Right atrium auricular region (tissue), 2 donors: ENCODE results near the gene CAND2. TPM values are rescaled to one million over a fixed set of nuclear protein-coding genes. Genes with fewer than 3 reads are reported as not detected.
A peak's percentile ranks its signal among the peaks of the same experiment; 100 is the strongest.

Experiments
- DNase-seq: peaks from one replicate; pipeline ENCODE4 v3.0.0-alpha.2; 2019; ENCODE audit warnings: low spot score
- H3K27ac ChIP-seq, 2 donors: fragments of 200-600 bp; sonication (generic); 1 replicate in 1 of 2; 2 replicates in 1 of 2; pipeline ENCODE4 v1.5.1; 2016 to 2019
- H3K27me3 ChIP-seq, 2 donors: fragments of 200-600 bp; sonication (generic); one replicate each; pipeline versions ENCODE4 v1.5.1 to v1.6.0; 2017 to 2019
- H3K36me3 ChIP-seq: fragments of 200-600 bp; sonication (generic); one replicate; pipeline ENCODE4 v1.5.1; 2016
- H3K4me1 ChIP-seq, 2 donors: fragments of 200-600 bp; sonication (generic); one replicate each; pipeline versions ENCODE4 v1.5.1 to v1.6.0; 2017 to 2019
- H3K4me3 ChIP-seq, 2 donors: fragments of 200-600 bp; sonication (generic); 1 replicate in 1 of 2; 2 replicates in 1 of 2; pipeline ENCODE4 v1.5.1; 2017 to 2019; ENCODE audit warnings: mild to moderate bottlenecking in 1 of 2, moderate library complexity in 1 of 2
- H3K9me3 ChIP-seq, 2 donors: fragments of 200-600 bp; sonication (generic); one replicate each; pipeline ENCODE4 v1.5.1; 2019
- total RNA-seq, 2 donors: library from RNA; depleted of rRNA; stranded (reverse); fragments of >200 nt; gene quantifications; one replicate each; pipeline ENCODE4 v1.1.0, GENCODE V29; 2016
- TF ChIP-seq, protein P1 (sequence below), 2 donors: fragments of 200-600 bp; sonication (generic); IDR thresholded peaks; one replicate each; pipeline ENCODE4 v1.5.1; 2019; ENCODE audit warnings: antibody characterized with exemption in 2 of 2

Gene CAND2
- total RNA-seq, 2 donors from 2014 or later: 45.2 to 77.4 TPM

DNA sequence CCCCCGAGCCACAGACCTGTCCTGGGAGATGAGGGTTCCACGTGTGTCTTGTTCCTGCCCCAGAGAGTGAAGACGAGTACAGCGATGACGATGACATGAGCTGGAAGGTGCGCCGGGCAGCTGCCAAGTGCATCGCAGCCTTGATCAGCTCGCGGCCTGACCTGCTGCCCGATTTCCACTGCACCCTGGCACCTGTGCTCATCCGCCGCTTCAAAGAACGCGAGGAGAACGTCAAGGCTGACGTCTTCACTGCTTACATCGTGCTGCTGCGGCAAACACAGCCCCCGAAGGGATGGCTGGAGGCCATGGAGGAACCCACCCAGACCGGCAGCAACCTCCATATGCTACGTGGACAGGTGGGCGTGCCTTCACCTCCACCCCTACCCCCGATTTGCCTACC lies 18.6 kb downstream of the CAND2 start:
- TF ChIP-seq, protein P1, sequence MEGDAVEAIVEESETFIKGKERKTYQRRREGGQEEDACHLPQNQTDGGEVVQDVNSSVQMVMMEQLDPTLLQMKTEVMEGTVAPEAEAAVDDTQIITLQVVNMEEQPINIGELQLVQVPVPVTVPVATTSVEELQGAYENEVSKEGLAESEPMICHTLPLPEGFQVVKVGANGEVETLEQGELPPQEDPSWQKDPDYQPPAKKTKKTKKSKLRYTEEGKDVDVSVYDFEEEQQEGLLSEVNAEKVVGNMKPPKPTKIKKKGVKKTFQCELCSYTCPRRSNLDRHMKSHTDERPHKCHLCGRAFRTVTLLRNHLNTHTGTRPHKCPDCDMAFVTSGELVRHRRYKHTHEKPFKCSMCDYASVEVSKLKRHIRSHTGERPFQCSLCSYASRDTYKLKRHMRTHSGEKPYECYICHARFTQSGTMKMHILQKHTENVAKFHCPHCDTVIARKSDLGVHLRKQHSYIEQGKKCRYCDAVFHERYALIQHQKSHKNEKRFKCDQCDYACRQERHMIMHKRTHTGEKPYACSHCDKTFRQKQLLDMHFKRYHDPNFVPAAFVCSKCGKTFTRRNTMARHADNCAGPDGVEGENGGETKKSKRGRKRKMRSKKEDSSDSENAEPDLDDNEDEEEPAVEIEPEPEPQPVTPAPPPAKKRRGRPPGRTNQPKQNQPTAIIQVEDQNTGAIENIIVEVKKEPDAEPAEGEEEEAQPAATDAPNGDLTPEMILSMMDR (IDR thresholded peaks at IDR 0.05): no peak
- Histone ChIP-seq H3K9me3 (no peaks in the 10 kb centered on the region), H3K4me1 (peaks cover 0 to 24% of the 10 kb centered on the region in 2 donors), H3K4me3 (no peak overlapping the region), H3K27me3 (no peaks in the 10 kb centered on the region), H3K27ac (no peak overlapping the region), H3K36me3 (peaks cover 72% of the 10 kb centered on the region)
- no peak for DNase-seq

DNA sequence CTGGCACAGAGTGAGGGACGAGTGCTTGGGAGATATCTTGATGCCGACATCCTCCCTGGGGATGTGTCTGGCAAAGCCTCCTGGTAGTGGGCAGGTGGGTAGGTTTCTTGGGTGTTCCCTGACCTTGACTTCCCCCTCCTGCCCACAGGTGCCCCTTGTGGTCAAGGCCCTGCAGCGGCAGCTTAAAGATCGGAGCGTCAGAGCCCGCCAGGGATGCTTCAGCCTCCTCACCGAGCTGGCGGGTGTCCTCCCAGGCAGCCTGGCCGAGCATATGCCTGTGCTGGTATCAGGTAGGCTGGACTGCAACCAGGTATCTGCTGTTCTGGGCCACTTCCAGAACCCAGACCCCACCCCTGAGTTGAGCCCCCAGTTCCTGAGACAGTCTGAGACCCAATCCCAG lies 19.2 kb downstream of the CAND2 start:
- no peaks in the 10 kb centered on the region for H3K27me3 ChIP-seq
- peaks cover 0 to 18% of the 10 kb centered on the region in 2 donors for H3K4me1 ChIP-seq
- no peaks in the 10 kb centered on the region for H3K9me3 ChIP-seq
- TF ChIP-seq, protein P1 (IDR thresholded peaks at IDR 0.05): no peak
- no peak overlapping the region for H3K27ac ChIP-seq
- H3K36me3 ChIP-seq: peaks cover 78% of the 10 kb centered on the region
- DNase-seq: no peak
- H3K4me3 ChIP-seq: no peak overlapping the region

DNA sequence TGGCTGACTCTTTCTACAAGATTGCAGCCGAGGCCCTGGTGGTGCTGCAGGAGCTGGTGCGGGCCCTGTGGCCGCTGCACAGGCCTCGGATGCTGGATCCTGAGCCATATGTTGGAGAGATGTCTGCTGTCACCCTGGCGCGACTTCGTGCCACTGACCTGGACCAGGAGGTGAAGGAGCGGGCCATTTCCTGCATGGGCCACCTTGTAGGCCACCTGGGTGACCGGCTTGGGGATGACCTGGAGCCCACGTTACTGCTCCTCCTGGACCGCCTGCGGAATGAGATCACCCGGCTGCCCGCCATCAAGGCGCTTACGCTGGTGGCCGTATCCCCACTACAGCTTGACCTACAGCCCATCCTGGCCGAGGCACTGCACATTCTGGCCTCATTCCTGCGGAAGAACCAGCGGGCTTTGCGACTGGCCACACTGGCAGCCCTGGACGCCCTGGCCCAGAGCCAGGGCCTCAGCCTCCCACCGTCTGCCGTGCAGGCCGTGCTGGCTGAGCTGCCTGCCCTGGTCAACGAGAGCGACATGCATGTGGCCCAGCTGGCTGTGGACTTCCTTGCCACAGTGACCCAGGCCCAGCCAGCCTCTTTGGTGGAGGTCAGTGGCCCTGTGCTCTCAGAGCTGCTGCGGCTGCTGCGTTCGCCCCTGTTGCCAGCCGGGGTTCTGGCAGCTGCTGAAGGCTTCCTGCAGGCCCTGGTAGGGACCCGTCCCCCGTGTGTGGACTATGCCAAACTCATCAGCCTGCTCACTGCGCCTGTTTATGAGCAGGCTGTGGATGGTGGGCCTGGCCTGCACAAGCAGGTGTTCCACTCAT lies 20.3 kb downstream of the CAND2 start:
- TF ChIP-seq, protein P1 (IDR thresholded peaks at IDR 0.05): no peak
- Histone ChIP-seq H3K4me1 (peaks cover 0 to 13% of the 10 kb centered on the region in 2 donors), H3K36me3 (peaks cover 80% of the 10 kb centered on the region), H3K27ac (peak overlapping the region in 1 of 2 donors; percentile 3), H3K27me3 (no peaks in the 10 kb centered on the region), H3K9me3 (no peaks in the 10 kb centered on the region), H3K4me3 (no peak overlapping the region)
- DNase-seq: no peak

DNA sequence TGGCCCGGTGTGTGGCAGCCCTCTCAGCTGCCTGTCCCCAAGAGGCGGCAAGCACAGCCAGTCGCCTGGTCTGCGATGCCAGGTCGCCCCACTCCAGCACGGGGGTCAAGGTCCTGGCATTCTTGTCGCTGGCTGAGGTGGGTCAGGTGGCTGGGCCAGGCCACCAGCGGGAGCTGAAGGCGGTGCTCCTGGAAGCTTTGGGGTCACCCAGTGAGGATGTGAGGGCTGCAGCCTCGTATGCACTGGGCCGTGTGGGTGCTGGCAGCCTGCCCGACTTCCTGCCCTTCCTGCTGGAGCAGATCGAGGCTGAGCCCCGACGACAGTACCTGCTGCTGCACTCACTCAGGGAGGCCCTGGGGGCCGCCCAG lies 20.8 kb downstream of the CAND2 start:
- TF ChIP-seq, protein P1 (IDR thresholded peaks at IDR 0.05): no peak
- Histone ChIP-seq H3K9me3 (no peaks in the 10 kb centered on the region), H3K4me1 (peaks cover 0 to 13% of the 10 kb centered on the region in 2 donors), H3K36me3 (peaks cover 80% of the 10 kb centered on the region), H3K4me3 (no peak overlapping the region), H3K27ac (no peak overlapping the region), H3K27me3 (no peaks in the 10 kb centered on the region)
- DNase-seq: no peak

DNA sequence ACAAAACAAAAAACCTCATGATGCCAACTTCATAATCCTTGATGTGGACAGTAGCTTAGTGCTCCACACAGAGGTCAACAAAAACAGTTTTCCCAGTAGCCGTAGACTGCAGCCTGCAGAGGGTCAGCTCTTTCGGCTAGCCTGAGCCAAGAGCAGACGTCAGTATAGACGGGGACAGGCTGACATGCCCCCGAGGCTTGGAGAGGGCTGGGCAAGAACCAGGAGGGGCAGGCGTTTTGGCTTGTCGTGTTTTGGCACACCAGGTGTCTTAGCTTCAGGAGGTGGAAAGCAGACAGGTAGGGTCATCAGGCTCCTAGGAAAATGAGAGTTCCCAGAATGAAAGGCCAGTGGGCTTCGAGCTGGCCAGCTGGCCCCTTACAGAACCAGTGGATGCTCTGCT lies 21.8 kb downstream of the CAND2 start:
- H3K9me3 ChIP-seq: no peaks in the 10 kb centered on the region
- H3K27me3 ChIP-seq: no peaks in the 10 kb centered on the region
- TF ChIP-seq, protein P1 (IDR thresholded peaks at IDR 0.05): no peak
- no peak overlapping the region for H3K4me3 ChIP-seq
- peak overlapping the region in 1 of 2 donors; percentile 16 for H3K27ac ChIP-seq
- no peak for DNase-seq
- peaks cover 0 to 13% of the 10 kb centered on the region in 2 donors for H3K4me1 ChIP-seq
- H3K36me3 ChIP-seq: peaks cover 77% of the 10 kb centered on the region
